Thymus (tissue), 11 donors: ENCODE measurements around the gene TMEM63A. TPM values are rescaled to one million over a fixed set of nuclear protein-coding genes. Genes with fewer than 3 reads are reported as not detected.

ENCODE experiments used
- DNase-seq, 9 donors: peaks; one replicate each; pipeline ENCODE4 v3.0.0-alpha.2; 2013; ENCODE audit warnings: low spot score in 9 of 9, low read depth in 6 of 9, missing footprints in 1 of 9
- H3K27ac ChIP-seq, 2 donors: one replicate each; pipeline ENCODE4 v1.5.1; 2013; ENCODE audit warnings: control low read depth in 1 of 2, low read depth in 1 of 2, low read length in 1 of 2, mild to moderate bottlenecking in 1 of 2, moderate library complexity in 1 of 2
- H3K27me3 ChIP-seq, 2 donors: one replicate each; pipeline ENCODE4 v1.5.1; 2013; ENCODE audit warnings: low read length in 1 of 2; ENCODE audit not compliant: control insufficient read depth in 2 of 2, insufficient read depth in 1 of 2
- H3K36me3 ChIP-seq, 2 donors: one replicate each; pipeline ENCODE4 v1.5.1; 2013; ENCODE audit warnings: low read length in 1 of 2, mild to moderate bottlenecking in 1 of 2, moderate library complexity in 1 of 2; ENCODE audit not compliant: control insufficient read depth in 2 of 2, insufficient read depth in 2 of 2
- H3K4me1 ChIP-seq, 2 donors: one replicate each; pipeline ENCODE4 v1.5.1; 2013; ENCODE audit warnings: low read length in 2 of 2; ENCODE audit not compliant: control insufficient read depth in 2 of 2, insufficient read depth in 2 of 2
- H3K4me3 ChIP-seq, 2 donors: one replicate each; pipeline ENCODE4 v1.5.1; 2013; ENCODE audit warnings: low read length in 2 of 2, control low read depth in 1 of 2, mild to moderate bottlenecking in 1 of 2
- H3K9me3 ChIP-seq, 2 donors: one replicate each; pipeline ENCODE4 v1.5.1; 2013; ENCODE audit warnings: low read length in 1 of 2, mild to moderate bottlenecking in 1 of 2; ENCODE audit not compliant: control insufficient read depth in 2 of 2, insufficient read depth in 1 of 2
- WGBS: extraction: QIAGEN DNeasy Blood & Tissue Kit; methylation state at CpG from one replicate; pipeline ENCODE4 v1.1.7; 2013; 5-methylcytosine and 5-hydroxymethylcytosine counted together
- polyA plus RNA-seq: library from polyadenylated mRNA; stranded (reverse); fragments of 200-250 nt; gene quantifications from one replicate; pipeline ENCODE4 v1.2.3, GENCODE V29; 2013
- total RNA-seq: library from RNA; stranded (reverse); fragments of 120-200 nt; gene quantifications from one replicate; pipeline ENCODE4 v1.2.4, GENCODE V29; 2013
- donor health status: healthy.

Gene TMEM63A
- total and polyA plus RNA-seq, 2 donors: 19.8 to 38.8 TPM

DNA sequence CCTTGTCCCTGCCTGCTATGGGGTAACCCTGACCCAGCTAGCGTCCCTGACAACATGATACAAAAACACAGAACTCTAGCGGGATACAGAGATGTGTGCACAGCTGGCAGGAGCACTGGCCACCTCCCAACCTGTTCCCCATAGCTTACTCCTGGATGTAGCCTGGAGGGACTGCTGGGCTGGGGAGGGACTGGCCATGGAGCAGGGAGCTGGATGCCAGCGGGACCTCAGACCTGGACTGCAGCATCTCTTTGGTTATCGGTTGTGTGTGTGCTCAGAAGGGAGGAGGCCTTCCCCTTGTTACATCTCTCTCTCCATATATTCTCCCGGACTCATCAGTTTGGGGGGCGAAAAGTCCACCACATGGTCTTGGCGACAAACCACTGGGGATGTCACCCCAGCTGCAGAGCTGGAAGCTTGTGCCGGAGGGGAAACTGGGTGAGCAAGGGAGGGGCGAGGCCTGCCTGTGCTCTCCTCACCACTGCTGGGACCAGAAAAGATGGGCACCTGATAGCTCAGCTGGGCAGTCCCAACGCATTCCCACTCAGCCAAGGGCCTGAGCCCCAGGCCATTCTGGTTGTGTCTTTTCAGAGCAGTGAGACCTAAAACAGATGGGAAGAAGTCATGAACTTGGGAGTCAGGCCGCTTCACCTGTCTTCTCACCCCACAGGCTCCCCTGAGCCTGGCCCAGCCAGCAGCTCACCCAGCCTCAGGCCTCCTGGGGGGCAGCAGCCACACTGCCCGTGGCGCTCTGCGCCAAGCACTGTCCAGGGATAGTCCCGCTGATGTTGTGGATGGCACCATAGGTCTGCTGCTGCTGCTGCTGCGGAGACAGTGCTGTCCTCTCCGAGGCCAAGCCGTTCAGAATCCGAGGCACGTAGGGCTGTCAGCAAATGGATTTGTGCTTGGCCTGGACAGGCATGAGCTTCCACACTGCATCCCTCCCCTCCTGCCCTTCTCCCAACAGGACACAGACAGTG is 35.6 kb downstream of the TMEM63A start:
- H3K9me3 ChIP-seq: peaks cover 0 to 16% of the 10 kb centered on the region in 2 donors
- no peaks in the 10 kb centered on the region for H3K27me3 ChIP-seq
- peak overlapping the region; percentile 89 to 97 for H3K27ac ChIP-seq
- no peak overlapping the region for H3K4me3 ChIP-seq
- H3K36me3 ChIP-seq: peaks cover 27 to 63% of the 10 kb centered on the region in 2 donors
- WGBS: 98% methylated on average over 20 of the region's 20 CpGs
- no peak for DNase-seq
- H3K4me1 ChIP-seq: peaks cover 40 to 62% of the 10 kb centered on the region in 2 donors

DNA sequence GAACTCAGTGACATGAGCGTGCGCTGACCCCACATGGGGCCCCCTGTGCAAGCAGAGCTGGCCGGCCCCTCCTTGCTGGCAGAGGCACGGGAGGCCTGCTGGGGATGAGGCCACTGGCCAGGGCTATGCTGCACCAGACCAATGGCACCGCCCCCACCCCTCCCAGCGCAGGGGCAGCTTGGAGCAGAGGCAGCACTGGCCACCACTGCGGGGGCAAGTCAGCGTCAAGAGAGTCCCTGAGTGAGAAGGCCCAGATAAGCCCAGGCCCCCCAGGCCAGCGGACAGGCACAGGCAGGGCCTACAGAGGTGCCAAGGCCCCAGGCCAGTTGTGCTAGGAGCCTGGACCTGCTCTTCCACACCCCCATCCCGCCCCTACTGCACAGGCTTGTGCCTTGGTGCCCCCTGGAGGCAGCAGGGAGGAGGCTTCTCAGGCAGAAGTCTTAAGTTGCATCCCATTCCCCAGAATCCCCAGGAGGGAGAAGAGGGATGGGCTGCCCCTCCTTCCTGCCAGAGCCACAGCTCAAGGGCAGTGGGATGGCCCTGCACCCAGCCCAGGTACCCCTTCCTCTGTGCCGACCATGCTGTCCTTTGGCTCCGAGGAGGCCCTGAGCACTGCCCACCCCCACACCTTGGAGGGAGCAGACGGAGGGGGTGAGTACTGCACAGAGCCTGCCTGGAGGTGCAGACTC is 36.5 kb downstream of the TMEM63A start:
- peak in 3 of 9 donors; percentile 52 to 75 (median 64) for DNase-seq
- H3K4me1 ChIP-seq: peaks cover 40 to 54% of the 10 kb centered on the region in 2 donors
- H3K36me3 ChIP-seq: peaks cover 22 to 54% of the 10 kb centered on the region in 2 donors
- H3K9me3 ChIP-seq: peaks cover 0 to 9% of the 10 kb centered on the region in 2 donors
- H3K27me3 ChIP-seq: no peaks in the 10 kb centered on the region
- WGBS: 94% methylated on average over 13 of the region's 13 CpGs
- peak overlapping the region in 1 of 2 donors; percentile 97 for H3K27ac ChIP-seq
- no peak overlapping the region for H3K4me3 ChIP-seq

DNA sequence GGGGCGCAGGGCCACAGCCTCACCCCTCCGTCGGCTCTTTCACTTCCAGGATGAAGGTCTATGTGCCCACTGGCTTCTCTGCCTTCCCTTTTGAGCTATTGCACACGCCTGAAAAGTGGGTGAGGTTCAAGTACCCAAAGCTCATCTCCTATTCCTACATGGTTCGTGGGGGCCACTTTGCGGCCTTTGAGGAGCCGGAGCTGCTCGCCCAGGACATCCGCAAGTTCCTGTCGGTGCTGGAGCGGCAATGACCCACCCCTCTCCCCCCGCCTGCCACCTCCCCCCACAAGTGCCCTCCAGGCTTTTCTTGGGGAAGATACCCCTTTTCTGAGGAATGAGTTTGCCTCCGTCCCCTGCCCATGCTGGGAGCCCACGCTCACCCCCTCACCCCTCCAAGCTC is 37.1 kb downstream of the TMEM63A start:
- over 99% methylated on average over 14 of the region's 14 CpGs for WGBS
- Histone ChIP-seq H3K36me3 (peaks cover 22 to 50% of the 10 kb centered on the region in 2 donors), H3K27me3 (no peaks in the 10 kb centered on the region), H3K9me3 (peaks cover 0 to 4% of the 10 kb centered on the region in 2 donors), H3K4me1 (peaks cover 36 to 49% of the 10 kb centered on the region in 2 donors), H3K27ac (no peak overlapping the region), H3K4me3 (no peak overlapping the region)
- no peak for DNase-seq

DNA sequence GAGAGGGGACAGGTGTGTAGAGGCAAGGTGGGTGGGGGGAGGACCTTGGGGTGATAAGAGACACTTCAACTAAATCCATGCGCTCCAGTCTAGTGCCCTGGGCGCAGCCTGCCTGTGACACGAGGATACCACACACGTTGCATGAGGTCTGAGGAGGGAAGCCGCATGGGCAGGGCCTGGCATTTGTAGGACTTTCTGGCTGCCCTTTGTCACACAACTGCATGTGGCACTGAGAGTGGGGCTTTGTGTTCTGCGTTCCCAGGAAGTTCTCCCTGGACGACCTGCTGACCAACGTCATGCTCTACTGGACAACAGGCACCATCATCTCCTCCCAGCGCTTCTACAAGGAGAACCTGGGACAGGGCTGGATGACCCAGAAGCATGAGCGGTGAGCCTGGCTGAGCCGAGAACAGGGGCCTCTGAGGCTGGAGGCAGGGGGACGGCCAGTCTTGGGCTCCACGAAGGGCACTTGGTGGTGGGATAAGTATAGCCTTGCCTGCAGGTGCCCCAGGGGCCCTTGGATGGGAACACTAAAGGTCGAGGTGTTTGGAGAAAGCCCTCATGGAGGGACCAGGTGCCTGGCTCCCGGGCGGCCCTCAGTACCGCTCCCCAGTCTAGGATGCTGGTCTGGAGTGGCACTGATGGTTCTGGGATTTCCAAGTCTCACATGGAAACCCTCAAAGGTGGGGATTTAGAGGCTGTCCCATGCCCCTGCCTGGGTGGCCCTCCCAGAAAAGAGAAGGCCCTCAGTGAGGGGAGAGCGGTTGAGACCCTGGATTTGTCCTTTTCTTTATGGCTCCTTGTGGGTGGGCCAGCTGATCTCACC is 37.7 kb downstream of the TMEM63A start:
- Histone ChIP-seq H3K36me3 (peaks cover 22 to 44% of the 10 kb centered on the region in 2 donors), H3K27ac (no peak overlapping the region), H3K27me3 (no peaks in the 10 kb centered on the region), H3K4me1 (peaks cover 31 to 43% of the 10 kb centered on the region in 2 donors), H3K4me3 (no peak overlapping the region), H3K9me3 (peaks cover 0 to 4% of the 10 kb centered on the region in 2 donors)
- 96% methylated on average over 18 of the region's 18 CpGs for WGBS
- no peak for DNase-seq

DNA sequence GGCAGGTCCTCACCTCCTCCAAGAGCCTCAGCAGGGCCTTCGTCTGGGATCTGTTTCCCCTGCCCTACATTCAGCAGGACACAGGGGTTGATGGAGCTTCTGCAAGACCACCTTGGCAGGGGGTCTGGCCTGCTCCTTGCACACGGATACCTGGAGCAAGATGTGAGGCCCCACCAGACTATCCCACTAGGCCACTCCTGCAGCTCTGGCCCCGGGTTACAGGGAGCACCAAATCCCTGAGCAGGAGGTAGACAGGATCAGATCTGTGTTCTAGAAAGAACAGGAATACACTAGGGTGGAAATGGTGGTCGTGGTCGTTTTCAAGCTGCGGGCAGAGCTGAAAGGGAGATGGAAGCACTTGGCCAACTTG is 38.8 kb downstream of the TMEM63A start:
- H3K27ac ChIP-seq: no peak overlapping the region
- peaks cover 25 to 36% of the 10 kb centered on the region in 2 donors for H3K36me3 ChIP-seq
- H3K4me1 ChIP-seq: peaks cover 20 to 33% of the 10 kb centered on the region in 2 donors
- 96% methylated on average over 6 of the region's 6 CpGs for WGBS
- H3K9me3 ChIP-seq: peaks cover 1 to 4% of the 10 kb centered on the region in 2 donors
- no peaks in the 10 kb centered on the region for H3K27me3 ChIP-seq
- H3K4me3 ChIP-seq: no peak overlapping the region
- no peak for DNase-seq

- Histone ChIP-seq H3K27ac (no peak overlapping the region), H3K27me3 (no peaks in the 10 kb centered on the region), H3K36me3 (peaks cover 25 to 36% of the 10 kb centered on the region in 2 donors), H3K4me3 (no peak overlapping the region), H3K9me3 (peaks cover 1 to 4% of the 10 kb centered on the region in 2 donors), H3K4me1 (peaks cover 15 to 28% of the 10 kb centered on the region in 2 donors)
- no peak for DNase-seq
- WGBS: 97% methylated on average over 6 of the region's 6 CpGs
These were observed 39.3 kb downstream of the TMEM63A start for GRCh38 chr1:225842788-225843425.

DNA sequence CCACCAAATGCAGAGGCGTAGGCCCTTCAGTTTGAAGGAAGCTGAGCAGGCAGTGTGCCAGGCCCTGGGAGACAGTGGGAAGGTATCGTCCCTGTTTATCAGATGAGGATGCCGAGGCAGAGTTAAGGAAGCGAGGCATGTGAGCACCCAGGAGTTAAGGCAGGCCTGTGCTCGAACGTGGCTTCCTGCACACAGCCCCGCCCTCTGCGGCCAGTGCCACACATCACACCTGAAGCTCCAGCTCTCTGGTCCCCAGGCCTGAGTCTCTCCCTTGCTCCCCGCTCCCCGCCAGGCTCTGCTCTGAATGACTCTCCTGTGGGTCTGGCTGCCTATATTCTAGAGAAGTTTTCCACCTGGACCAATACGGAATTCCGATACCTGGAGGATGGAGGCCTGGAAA is 40.1 kb downstream of the TMEM63A start:
- peaks cover 1 to 4% of the 10 kb centered on the region in 2 donors for H3K9me3 ChIP-seq
- 92% methylated on average over 12 of the region's 12 CpGs for WGBS
- DNase-seq: no peak
- peaks cover 25 to 33% of the 10 kb centered on the region in 2 donors for H3K36me3 ChIP-seq
- H3K27me3 ChIP-seq: no peaks in the 10 kb centered on the region
- peaks cover 7 to 19% of the 10 kb centered on the region in 2 donors for H3K4me1 ChIP-seq
- H3K4me3 ChIP-seq: no peak overlapping the region
- H3K27ac ChIP-seq: no peak overlapping the region

GRCh38 chr1:225840713-225841112 is 41.5 kb downstream of the TMEM63A start:
- no peak for DNase-seq
- peaks cover 0 to 1% of the 10 kb centered on the region in 2 donors for H3K9me3 ChIP-seq
- no peak overlapping the region for H3K27ac ChIP-seq
- no peaks in the 10 kb centered on the region for H3K27me3 ChIP-seq
- peaks cover 16 to 20% of the 10 kb centered on the region in 2 donors for H3K36me3 ChIP-seq
- H3K4me3 ChIP-seq: no peak overlapping the region
- H3K4me1 ChIP-seq: peaks cover 0 to 7% of the 10 kb centered on the region in 2 donors
- 98% methylated on average over 4 of the region's 4 CpGs for WGBS
